RCC 7860 (cell line): ENCODE results near the gene POU4F3.

ENCODE experiments used
- DNase-seq: peaks from one replicate; pipeline ENCODE4 v3.0.0-alpha.2; 2015; ENCODE audit warnings: low spot score
- FAIRE-seq: peaks from 2 replicates; lab custom pipeline; 2012; peaks lifted over from hg19 to GRCh38; lab: Jason Lieb, UNC

Gene POU4F3

DNA sequence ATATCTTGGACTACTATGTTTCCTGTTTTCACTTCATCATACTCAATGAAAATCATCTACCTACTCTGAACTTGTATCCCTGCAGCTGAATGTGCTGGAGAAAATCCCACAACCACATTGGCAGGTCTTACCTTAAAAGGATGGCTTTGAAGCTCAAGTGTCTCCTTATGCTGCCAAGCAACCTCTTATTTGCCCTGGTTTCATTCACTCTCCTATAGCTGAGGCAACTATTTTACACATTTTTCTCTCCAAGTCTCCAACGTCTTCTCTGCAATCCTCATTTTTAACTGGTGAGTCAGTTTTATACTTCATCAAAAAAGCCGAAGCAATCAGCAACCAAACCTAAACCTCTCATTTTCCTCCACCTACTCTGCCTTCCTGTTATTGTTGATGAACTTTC, 49.7 kb downstream of the POU4F3 start:
- DNase-seq (no peak), FAIRE-seq (no peak)

DNA sequence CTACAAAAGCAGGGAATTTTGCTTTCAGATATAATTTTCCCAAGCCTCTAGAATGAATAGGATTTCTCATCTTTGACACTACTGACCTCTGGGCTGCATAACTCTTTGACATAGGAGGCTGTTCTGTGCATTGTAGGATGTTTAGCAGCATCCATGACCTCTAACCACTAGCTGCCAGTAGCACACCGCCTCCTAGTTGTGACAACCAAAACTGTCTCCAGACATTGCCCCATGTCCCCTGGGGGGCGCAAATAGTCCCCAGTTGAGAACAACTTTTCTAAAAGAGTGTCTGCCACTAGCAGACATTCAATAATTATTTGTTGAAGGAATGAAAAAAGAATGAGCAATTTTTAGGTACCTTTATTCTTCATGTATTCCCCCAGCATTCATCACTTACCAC, 51.8 kb downstream of the POU4F3 start:
- no peak for DNase-seq
- FAIRE-seq, result no peak
